ENCODE results near the gene OXGR1. TPM values are rescaled to one million over a fixed set of nuclear protein-coding genes. Genes with fewer than 3 reads are reported as not detected.

The OXGR1 gene
- total RNA-seq, 4 donors from 2014 or later = 1.2 to 5.7 (median 1.4) TPM; not detected in 1

GRCh38 chr13:96993634-96994016, 651 bp downstream of the OXGR1 start:
- no peak for TF ChIP-seq POLR2A (IDR thresholded peaks at IDR 0.05)
- TF ChIP-seq CTCF (IDR thresholded peaks at IDR 0.05) = no peak
- DNase-seq = no peak
- H3K27ac ChIP-seq = peak overlapping the region in 2 of 4 donors; percentile 57 to 66
- intact Hi-C loops (cut with DNase I) = no loop called here
- H3K27me3 ChIP-seq = peaks cover 0 to 12% (median 0%) of the 10 kb centered on the region in 4 donors
- no peaks in the 10 kb centered on the region for H3K9me3 ChIP-seq
- WGBS, 2 donors = 13% methylated on average over 7 to 8 of the region's 8 CpGs
- no peaks in the 10 kb centered on the region for H3K36me3 ChIP-seq
- H3K4me1 ChIP-seq = peaks cover 0 to 23% (median 10%) of the 10 kb centered on the region in 3 donors
- peak overlapping the region; percentile 30 to 75 (median 62) for H3K4me3 ChIP-seq

- Histone ChIP-seq H3K4me1 (peaks cover 0 to 23% (median 10%) of the 10 kb centered on the region in 3 donors), H3K36me3 (no peaks in the 10 kb centered on the region), H3K27me3 (peaks cover 0 to 12% (median 0%) of the 10 kb centered on the region in 4 donors), H3K27ac (no peak overlapping the region), H3K9me3 (no peaks in the 10 kb centered on the region), H3K4me3 (no peak overlapping the region)
- intact Hi-C loops (cut with DNase I) = no loop called here
- WGBS, 2 donors = 74 to 78% methylated on average over 2 of the region's 2 CpGs
- no peak for TF ChIP-seq CTCF (IDR thresholded peaks at IDR 0.05)
- no peak for TF ChIP-seq POLR2A (IDR thresholded peaks at IDR 0.05)
- DNase-seq = no peak
Measured at GRCh38 chr13:96992633-96993032, 1.6 kb downstream of the OXGR1 start.

GRCh38 chr13:96991072-96991471, 3.2 kb downstream of the OXGR1 start:
- 49 to 74% methylated on average over 3 of the region's 3 CpGs for WGBS, 2 donors
- Histone ChIP-seq H3K9me3 (no peaks in the 10 kb centered on the region), H3K27me3 (peaks cover 0 to 12% (median 0%) of the 10 kb centered on the region in 4 donors), H3K4me1 (peaks cover 0 to 23% (median 10%) of the 10 kb centered on the region in 3 donors), H3K27ac (peak overlapping the region in 1 of 4 donors; percentile 30), H3K4me3 (no peak overlapping the region), H3K36me3 (peaks cover 0 to 5% (median 0%) of the 10 kb centered on the region in 3 donors)
- no peak for DNase-seq
- intact Hi-C loops (cut with DNase I) = no loop called here
- TF ChIP-seq POLR2A (IDR thresholded peaks at IDR 0.05) (no peak), CTCF (IDR thresholded peaks at IDR 0.05) (no peak)

GRCh38 chr13:96988441-96988840, 5.8 kb downstream of the OXGR1 start:
- peaks cover 3 to 27% (median 4%) of the 10 kb centered on the region in 3 donors for H3K4me1 ChIP-seq
- H3K27me3 ChIP-seq = no peaks in the 10 kb centered on the region
- peaks cover 0 to 5% (median 0%) of the 10 kb centered on the region in 3 donors for H3K36me3 ChIP-seq
- intact Hi-C loops (cut with DNase I) = no loop called here
- H3K27ac ChIP-seq = no peak overlapping the region
- H3K9me3 ChIP-seq = no peaks in the 10 kb centered on the region
- TF ChIP-seq CTCF (IDR thresholded peaks at IDR 0.05) = no peak
- no peak overlapping the region for H3K4me3 ChIP-seq
- DNase-seq = no peak
- 86 to 89% methylated on average over 5 of the region's 5 CpGs for WGBS, 2 donors

GRCh38 chr13:96984051-96984508, 10.2 kb downstream of the OXGR1 start:
- Histone ChIP-seq H3K4me1 (peaks cover 14 to 36% (median 15%) of the 10 kb centered on the region in 3 donors), H3K4me3 (peak overlapping the region in 2 of 4 donors; percentile 8 to 50), H3K27me3 (no peaks in the 10 kb centered on the region), H3K27ac (peak overlapping the region; percentile 13 to 79 (median 78)), H3K9me3 (no peaks in the 10 kb centered on the region), H3K36me3 (peaks cover 0 to 5% (median 0%) of the 10 kb centered on the region in 3 donors)
- intact Hi-C loops (cut with DNase I) = no loop called here
- DNase-seq = no peak
- WGBS, 2 donors = 2 to 16% methylated on average over 5 to 6 of the region's 6 CpGs
- TF ChIP-seq CTCF (IDR thresholded peaks at IDR 0.05) (peak in 5 of 6 experiments; percentile 15 to 59 (median 32)), POLR2A (IDR thresholded peaks at IDR 0.05) (no peak)

Measured in esophagus squamous epithelium (tissue), 5 donors.